Muscle of arm (tissue), 12 donors: ENCODE measurements around the gene TOX2. TPM values are rescaled to one million over a fixed set of nuclear protein-coding genes. Genes with fewer than 3 reads are reported as not detected.

Experiments used
- DNase-seq: peaks from one replicate; pipeline ENCODE4 v3.0.0-alpha.2; 2013
- polyA plus RNA-seq, 12 donors: library from polyadenylated mRNA; unstranded; fragments of 120-200 nt; gene quantifications; one replicate each; pipeline ENCODE4 v1.2.1, GENCODE V29; 2013; ENCODE audit not compliant: insufficient read length in 12 of 12

TOX2 gene
- polyA plus RNA-seq, 12 donors, result 1.7 to 9.8 (median 3.3) TPM; not detected in 1

DNA sequence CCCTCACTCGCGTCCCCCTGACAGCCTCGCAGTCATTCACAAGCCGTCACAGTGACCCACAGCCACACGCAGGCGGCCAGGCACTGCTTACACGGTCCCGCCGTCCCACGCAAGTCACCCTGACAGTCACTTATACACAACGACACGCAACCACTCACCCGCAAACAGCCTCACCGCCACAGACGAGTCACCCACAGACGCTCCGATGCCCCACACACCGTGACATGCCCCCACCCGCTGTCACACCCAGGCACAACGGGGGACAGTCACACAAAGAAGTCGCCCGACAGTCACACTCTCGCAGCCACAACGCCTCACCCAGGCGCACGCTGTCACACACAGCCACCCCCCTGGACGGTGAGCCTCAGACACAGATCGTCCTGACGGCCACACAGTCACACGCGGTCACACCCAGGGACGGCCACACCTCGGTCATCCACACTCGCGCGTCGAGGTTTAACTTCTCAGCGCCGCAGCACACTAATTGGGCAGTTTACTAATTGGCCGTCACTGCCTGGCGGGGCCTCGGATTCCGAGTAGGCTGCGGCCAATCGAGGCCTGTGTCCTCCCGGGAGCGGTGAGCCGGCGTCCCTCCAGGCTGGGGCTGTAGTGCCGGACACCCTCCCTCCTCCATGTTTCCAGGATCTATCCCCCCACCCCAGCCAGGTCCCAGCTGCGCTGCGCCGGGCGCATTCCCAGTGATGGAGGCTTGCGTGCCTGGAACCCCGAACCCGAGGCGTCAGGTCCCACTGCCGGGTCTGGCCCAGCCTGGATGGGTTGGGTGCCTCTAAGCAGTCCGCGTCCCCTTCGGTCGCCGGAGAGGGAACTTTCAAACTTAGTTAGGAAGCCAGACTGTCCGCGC lies 790 bp downstream of the TOX2 start:
- no peak for DNase-seq

DNA sequence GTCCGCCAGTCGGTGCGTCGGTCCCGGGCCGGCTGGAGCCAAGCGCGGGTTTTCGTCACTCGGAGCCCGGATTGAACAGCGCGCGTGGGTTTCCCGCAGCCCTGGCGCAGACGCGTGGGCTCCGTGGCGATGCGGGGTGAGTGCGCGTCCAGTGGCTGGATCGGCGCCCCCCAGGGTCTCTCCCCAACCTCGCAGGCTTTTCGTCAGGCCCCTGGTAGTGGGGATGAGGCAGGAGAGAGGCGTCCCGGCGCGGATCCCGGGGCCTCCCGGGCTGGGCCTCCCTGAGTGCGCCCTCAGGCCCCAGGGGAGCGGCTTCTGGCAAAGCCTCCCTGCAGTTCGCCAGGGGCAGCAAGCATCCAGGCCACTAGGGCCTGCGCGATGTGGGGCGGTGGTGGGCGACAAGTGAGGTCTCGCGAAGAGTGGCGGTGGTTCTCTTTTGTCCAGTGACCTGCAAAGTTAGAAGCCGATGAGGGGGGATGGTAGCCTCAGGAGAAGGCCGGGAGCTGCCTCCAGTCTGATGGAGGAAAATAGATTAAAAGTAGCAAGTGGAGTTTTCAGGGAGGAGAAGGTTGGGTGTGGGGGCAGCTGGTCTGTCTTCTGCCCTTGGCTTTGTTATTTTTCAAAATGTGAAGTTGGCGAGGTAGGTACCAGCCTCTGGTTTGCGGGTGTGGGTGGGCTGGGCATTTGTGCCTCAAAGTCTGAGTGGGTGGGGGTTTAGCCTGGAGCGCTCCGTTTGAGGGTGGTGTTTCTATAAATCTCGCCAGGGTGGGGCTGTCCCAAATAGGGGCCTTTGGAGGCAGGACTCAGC lies 1.6 kb downstream of the TOX2 start:
- no peak for DNase-seq

DNA sequence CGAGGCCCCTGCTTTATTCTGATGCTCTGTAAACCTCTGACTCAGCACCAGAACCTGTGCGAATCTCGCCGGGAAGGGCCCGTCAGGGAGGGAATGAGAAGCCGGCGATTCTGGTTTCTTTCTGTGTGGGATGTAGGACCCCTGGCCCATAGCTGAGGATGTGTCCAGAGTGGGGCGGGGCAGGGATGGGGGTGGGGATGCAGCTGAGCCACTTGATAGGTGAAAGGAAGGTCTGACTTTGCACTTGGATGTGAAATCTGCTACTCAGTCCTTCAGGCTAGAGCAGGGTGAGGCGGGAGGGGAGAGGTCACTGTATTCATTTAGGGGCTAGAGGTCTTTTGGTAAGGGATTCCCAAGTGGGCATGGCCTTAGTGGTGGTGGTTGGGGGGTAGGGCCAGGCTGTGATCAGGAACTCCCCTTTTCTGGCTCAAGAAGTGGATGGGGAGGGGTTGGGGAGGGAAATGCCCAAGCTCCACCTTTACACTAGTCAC lies 2.3 kb downstream of the TOX2 start:
- no peak for DNase-seq

DNA sequence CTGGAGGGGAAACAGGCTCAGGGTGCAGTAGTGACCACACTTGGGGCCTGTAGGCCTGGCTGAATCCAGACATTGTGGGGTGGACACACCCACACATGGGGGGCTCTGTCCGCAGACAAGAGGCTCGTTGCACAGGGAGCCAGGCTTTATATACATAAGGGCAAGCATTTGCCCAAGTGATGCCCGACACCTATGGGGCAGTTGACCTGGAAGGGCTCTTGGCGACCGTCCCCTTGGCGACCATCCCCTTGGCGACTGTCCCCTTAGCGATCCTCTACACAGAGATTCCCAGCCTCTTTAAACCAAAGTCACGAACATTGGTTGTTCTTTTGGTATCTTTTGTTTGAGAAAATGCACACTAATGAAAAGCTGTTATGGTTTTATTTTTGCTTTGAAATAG lies 2.7 kb downstream of the TOX2 start:
- no peak for DNase-seq

DNA sequence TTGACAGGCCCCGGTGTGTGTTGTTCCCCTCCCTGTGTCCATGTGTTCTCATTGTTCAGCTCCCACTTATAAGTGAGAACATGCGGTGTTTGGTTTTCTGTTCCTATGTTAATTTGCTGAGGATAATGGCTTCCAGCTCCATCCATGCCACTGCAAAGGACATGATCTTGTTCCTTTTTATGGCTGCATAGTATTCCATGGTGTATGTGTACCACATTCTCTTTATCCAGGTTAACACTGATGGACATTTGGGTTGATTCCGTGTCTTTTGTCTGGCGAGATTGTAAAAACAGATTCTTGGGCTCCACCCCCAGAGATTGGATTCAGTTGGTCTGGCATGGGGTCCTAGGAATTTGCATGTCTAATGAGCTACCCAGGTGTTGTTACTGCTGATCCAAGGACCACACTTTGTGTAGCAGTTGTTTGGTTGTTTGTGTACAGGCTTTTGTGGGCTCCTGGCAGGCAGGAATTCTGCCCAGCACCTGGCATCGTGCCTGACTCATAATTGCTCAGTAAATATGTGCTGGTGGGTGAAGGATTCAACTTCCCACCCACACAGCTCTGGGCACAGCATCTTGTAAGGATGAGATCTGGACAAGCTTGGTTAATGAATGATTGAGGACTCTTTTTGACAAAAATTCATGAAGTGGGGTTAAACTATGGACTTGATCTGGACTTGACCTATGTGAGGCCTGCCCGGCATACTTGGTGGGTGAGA lies 5.2 kb downstream of the TOX2 start:
- DNase-seq, result no peak

DNA sequence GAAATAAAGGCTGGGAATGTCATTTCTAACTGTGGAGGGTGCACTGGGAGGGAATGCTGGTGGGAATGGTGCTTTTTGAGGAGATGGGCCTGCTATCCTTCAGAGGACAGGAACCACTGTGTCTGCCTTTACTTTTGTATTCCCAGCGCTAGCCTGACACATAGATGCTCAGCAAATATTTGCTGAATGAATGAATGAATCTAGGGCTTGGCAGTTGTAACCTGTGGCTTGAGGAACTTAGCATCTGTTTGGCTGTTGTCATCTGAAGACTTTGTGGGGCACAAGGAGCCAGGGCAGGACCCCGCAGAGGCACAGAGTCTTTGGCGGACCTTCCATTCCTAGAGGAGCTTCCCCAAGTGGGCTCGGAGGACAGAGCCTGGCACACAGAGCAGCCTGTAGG lies 6.1 kb downstream of the TOX2 start:
- no peak for DNase-seq

DNA sequence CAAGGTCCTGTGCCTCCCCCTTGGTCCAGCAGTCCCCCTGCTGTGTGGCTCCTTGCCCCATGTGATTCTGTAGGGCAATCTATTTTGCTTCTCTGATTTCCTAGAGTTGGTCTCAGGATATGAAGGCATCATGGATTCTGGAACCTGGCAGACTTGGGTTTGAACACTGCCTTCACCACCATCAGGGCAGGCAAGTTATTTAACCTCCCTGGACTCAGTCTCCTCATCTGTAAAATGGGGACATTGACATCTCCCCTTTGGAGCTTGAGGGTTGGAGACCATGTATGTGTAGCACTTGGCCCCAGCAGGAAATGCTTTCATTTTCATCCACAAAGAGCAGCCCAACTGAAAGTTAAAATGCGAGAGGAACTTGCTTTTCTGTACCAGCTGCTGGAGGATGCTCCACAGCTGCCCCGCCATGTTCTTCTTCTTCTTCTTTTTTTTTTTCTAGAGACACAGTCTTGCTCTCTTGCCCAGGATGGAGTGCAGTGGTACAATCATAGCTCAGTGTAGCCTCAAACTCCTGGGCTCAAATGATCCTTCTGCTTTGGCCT lies 6.7 kb downstream of the TOX2 start:
- DNase-seq, result no peak

DNA sequence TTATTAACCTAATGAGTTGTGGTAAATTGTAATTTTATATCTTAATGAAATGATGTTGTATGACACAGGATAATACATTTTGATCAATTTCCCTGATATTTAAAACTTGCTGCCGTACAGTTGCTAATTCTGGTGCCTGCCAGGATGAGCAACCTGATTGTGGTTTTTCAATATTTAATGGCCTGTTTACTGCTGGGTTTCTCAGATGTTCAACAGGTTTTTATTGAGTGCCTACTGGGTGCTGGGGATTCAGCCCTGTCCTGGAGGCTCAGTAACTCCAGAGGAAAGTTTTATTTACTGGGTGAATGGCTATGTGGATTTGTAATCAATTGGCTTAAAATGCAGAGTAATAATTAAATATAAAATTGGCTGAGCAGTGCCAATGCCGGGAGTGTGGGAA lies 8.0 kb downstream of the TOX2 start:
- no peak for DNase-seq

DNA sequence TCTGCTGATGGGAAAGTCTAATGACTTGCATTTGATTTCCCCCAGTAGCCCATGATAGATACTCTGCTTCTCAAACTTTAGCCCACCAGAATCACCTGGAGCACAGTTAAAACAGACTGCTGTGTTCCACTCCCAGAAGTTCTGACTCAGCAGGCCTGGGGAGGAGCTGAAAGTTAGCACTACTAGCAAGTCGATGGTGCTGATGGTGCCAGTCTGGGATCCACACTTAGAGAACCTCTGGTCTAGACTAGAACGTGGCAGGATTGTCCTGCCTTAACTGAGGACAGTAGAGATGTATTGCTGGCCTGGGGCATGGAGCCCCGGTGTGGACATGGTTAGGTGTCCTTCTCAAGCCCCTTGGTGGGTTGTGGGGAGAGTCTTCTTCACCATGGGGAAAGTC lies 8.7 kb downstream of the TOX2 start:
- no peak for DNase-seq

DNA sequence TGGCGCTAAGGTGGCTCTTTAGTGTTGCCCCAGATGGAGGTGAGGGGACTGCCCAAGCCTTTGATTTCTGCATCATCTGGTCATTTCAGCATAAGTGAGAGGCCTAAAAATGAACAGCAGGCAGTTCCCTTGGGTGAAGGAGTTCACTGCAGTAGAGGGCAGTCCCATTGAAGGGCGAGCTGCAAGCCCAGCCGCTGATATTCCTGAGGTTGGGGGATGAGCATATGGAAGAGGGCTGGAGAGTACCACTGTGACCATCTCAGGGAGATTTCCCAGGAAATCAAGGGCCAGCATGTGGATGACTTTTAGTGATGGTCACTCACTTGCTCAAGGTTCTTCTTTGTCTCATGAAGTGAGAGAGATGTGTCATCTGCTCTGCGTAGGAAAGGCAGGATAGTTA lies 9.3 kb downstream of the TOX2 start:
- DNase-seq, result no peak

DNA sequence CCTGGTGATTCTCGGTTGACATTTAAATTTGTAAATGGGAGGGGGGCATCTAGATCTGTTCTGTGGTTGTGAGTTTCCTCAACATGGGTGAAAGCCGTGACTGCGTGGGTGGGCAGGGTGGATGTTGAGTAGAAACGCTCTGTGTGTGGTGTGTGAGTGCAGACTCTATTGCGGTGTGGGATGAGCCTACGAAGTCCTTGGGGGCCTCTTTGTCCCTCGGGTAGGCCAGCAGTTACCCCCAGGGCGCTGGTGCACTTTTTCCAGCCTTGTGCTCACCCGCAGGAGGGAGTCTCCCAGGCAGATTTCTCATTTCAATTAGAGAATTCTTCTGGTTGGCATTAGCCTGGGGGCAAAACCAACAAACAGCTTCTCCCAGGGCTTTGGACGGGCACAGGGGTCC lies 10.6 kb downstream of the TOX2 start:
- DNase-seq, result no peak

DNA sequence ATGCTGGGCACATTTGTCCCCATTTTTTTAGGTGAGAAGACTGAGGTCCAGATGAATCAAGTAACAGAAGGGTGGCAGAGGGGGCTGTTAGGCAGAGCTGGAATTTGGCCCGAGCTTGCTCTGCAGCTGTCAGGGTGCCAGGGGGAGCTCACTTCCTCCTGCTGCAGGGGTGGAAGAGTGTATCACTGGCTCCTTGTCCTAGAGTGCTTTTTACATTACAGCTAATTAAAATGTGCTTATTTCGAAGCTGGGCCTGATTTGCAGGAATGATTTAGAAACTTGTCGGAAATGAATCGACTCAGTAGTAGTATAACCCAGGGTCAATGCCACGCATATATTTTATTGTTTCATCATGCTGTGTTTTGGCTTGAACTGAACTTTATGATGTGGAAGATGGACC lies 11.1 kb downstream of the TOX2 start:
- no peak for DNase-seq

DNA sequence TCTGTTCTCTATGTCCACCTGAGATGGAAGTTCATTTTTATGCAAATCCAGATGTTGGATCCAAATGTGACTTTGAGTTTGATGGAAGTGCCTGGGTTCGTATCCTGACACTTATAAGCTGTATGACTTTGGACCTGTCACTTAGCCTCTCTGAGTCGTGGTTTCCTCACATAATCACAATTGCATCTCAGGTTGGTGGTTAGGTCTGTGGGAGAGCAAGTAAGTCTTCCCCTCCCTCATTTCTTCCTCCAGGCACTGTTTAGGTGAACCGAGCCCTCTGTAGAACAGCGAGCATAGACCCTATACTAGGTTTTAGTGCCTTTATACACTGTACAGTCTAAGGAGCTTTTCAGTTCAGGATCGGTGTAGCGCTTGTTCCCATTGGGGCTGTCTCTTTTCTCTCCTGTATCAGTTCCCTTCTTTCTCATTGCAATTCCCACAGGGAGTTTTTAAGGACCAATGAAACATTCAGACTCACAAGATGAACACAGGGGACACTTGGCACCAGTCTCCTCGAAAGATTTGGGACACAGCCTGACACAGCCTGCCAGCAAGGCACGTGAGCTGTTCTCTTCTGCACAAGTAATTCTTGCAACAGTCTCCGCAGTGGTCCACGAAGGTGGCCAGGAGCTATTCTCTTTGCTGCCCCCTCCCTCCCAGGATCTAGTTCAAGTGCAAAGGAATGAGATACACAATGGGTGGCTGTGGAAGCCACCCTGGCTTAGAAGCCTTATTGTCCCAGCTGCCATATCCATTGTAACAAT lies 11.8 kb downstream of the TOX2 start:
- no peak for DNase-seq

DNA sequence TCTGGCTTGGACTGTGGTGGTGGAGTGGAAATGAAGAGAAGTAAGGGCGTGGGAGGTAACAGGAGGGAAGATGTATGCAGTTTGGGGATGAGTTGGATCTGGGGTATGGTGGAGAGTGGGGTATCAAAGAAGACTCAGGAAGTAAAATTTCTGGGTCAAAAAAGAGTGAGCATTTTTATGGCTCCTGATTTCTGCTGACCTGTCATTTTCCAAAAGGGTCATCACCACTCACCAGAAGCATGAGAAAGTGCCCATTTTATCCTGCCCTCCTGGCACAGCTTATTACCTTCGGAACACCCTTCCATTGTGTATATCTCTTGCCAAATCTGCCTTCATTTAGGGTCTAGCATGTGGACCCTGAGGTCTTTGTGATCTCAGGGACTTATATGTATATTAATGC lies 17.3 kb downstream of the TOX2 start:
- no peak for DNase-seq

DNA sequence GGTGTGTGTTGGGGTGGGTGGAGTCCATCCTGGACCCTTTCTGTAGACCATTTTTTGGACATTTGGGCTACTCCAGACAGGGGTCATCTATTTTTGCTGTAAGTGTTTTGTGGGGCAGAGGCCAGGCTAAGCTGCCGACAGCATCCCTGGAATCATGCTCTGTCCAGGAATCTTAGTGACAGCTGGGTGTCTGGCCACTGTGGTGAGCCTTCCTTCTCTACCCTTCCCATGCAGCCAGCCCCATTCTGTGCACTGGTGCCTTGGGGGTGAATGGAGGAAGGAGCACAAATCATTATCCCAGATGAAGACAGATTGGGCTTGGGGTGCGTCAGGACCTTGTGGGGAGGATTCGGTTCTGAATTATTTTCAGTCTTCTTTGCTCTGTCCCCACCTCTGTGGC lies 20.2 kb downstream of the TOX2 start:
- DNase-seq, result no peak

DNA sequence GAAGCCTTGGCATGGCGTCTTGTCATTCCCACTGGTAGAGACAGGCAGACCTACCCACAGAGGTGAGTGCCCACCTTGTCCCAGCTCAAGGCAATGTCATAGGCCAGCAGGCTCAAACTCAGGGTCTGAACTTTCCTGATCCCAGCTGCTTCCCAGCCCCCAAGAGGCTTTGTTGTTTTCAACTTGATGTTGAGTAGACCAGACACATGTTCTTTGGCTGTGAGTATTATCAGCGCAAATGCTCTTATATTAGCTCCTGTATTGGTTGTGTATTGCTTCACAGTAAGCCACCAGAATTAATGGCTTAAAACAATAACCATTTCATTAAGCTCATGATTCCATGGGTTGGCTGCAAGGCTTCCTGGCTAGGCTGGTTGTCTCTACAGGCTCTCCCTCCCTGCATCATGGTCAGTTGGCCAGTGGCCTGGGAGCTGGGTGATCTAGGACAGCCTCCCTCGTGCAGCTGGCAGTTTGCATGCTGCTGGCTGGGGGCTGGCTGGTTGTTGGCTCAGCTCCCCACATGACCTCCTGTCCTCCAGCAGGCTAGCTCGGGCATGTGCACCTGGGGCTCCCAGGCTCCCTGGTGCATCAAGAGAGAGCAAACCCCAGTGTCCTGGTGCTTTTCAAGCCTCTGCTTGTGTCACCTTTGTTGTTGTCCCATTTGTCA lies 21.6 kb downstream of the TOX2 start:
- DNase-seq, result no peak

DNA sequence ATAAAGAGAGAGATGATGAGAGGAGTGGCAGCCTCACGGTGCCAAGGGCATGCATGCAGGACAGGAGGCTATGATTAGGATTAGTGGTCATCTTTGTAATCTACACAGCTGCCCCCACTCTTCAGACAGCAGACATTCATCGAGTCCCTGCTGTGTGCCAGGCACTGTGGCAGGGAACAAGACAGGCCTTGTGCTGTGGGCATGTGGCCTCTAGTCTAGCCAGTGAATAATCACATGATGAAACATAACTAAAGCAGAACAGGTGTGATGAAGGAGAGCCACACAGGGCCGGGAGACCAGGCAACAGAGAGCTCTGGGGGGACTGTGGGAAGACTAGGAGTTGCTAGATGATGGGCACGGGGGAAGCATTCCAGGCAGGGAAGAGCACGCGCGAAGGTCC lies 22.2 kb downstream of the TOX2 start:
- DNase-seq, result no peak

DNA sequence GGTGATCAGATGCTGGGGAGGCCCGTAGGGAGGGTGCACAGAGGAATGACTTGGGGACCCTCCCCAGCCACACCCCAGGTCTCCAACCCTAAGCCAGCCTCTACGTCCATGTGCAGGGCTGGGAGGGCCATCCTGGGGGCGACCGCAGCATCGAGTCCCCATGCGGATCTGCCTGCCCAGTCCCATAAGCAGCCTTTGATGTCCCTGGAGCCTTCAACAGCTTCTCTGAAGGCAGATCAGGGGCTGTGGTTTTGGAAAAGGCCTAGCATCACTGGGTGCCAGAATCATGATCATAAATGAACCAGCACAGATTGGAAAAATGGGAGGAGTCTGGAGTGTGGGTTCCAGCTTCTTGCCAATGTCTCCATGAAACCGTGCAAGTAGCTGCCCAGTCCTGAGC lies 22.9 kb downstream of the TOX2 start:
- no peak for DNase-seq

DNA sequence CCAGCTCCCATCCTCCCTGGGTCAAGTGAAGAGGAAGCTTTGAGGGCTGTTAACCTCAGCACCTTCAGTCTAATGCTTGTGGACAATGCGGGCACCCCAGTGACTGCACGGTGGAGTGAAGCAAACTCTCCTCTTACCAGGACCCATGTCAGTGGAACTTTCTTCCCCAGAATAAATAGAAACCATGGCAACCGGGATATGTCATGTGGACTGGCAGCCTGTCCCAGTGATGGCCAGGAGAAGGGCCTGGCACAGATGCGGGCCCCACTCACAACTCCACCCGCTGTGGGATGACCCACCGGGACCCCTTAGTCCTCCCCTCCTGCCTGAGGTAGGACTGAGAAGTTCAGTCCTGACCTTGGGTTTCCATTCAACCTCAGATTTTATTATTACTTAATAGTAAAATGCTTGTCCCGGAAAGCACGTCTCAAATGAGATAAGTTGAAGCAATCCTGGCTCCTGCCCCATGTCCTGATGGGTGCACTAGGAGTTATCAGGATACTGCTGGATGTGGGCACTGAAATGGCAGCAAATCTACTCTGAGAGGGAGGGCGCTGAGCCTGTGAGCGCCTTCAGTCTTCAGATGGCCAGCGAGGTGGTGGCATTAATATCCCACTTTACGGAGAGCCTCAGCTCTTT lies 23.5 kb downstream of the TOX2 start:
- no peak for DNase-seq
